Heart left ventricle (tissue), 16 donors: Measurements from ENCODE around the gene IL17RC. TPM values are rescaled to one million over a fixed set of nuclear protein-coding genes. Genes with fewer than 3 reads are reported as not detected.
A peak's percentile ranks its signal among the peaks of the same experiment; 100 is the strongest.

Experiments used
- ATAC-seq, 4 donors: fragments of 200-7000 bp; cut with Tn5 transposase; one replicate each; pipeline ENCODE4 v1.9.1; 2020 to 2022; ENCODE audit warnings: moderate library complexity in 4 of 4, mild to moderate bottlenecking in 3 of 4, moderate number of reproducible peaks in 1 of 4
- DNase-seq, 5 donors: peaks; one replicate each; pipeline ENCODE4 v3.0.0-alpha.2; 2020
- H3K27ac ChIP-seq, 12 donors: fragments of 200-600 bp; sonication (generic) in 4 of 12; one replicate each; pipeline versions ENCODE4 v1.5.0 to v1.8.0; 2016 to 2022; ENCODE audit warnings: mild to moderate bottlenecking in 2 of 12
- H3K27me3 ChIP-seq, 9 donors: fragments of 200-600 bp; sonication (generic) in 2 of 9; one replicate each; pipeline versions ENCODE4 v1.5.1 to v1.8.0; 2016 to 2022; ENCODE audit warnings: mild to moderate bottlenecking in 3 of 9
- H3K36me3 ChIP-seq, 9 donors: fragments of 200-600 bp; sonication (generic) in 2 of 9; one replicate each; pipeline versions ENCODE4 v1.5.0 to v1.8.0; 2018 to 2022; ENCODE audit warnings: mild to moderate bottlenecking in 2 of 9
- H3K4me1 ChIP-seq, 12 donors: fragments of 200-600 bp; sonication (generic) in 4 of 12; one replicate each; pipeline versions ENCODE4 v1.5.0 to v1.8.0; 2016 to 2022; ENCODE audit warnings: mild to moderate bottlenecking in 3 of 12
- H3K4me3 ChIP-seq, 12 donors: fragments of 200-600 bp; sonication (generic) in 4 of 12; one replicate each; pipeline versions ENCODE4 v1.5.0 to v1.8.0; 2017 to 2022; ENCODE audit warnings: mild to moderate bottlenecking in 9 of 12, moderate library complexity in 4 of 12
- H3K9me3 ChIP-seq, 12 donors: fragments of 200-600 bp; sonication (generic) in 4 of 12; one replicate each; pipeline versions ENCODE4 v1.5.0 to v1.8.0; 2016 to 2022; ENCODE audit warnings: mild to moderate bottlenecking in 1 of 12
- POLR2A ChIP-seq, 2 donors: fragments of 450-650 bp; IDR thresholded peaks; one replicate each; pipeline ENCODE4 v1.6.1; 2017; ENCODE audit warnings: antibody characterized with exemption in 2 of 2, mild to moderate bottlenecking in 2 of 2, moderate library complexity in 2 of 2
- WGBS, 4 donors: extraction: QIAGEN DNeasy Blood & Tissue Kit in 2 of 4; methylation state at CpG; one replicate each; pipeline versions ENCODE4 v1.1.5 to v1.1.7; 2013 to 2018; 5-methylcytosine and 5-hydroxymethylcytosine counted together
- intact Hi-C, 10 donors: fragments of 100-400 bp; cut with DNase I; formaldehyde crosslinking; loops; one replicate each; pipeline versions ENCODE4 v1.11.1 to v1.14.2; 2022
- polyA plus RNA-seq, 2 donors: library from polyadenylated mRNA; stranded (reverse); fragments of 200-250 nt; gene quantifications; one replicate each; pipeline ENCODE4 v1.2.3, GENCODE V29; 2013
- total RNA-seq, 9 donors: library from RNA; depleted of rRNA in 2 of 9; stranded (reverse); fragments of >200 nt in 2 of 9; fragmentation: NEBNext Ultra II Directional in 3 of 9; extraction: Animal tissue kit (Norgen Biotek cat#: 25700) in 3 of 9; gene quantifications; one replicate each; pipeline versions ENCODE4 v1.1.0 to v1.2.4, GENCODE V29; 2016 to 2023
- TF ChIP-seq, protein P1 (sequence below), 12 donors: fragments of 200-600 bp; sonication (generic) in 4 of 12; IDR thresholded peaks; one replicate each; pipeline versions ENCODE4 v1.5.0 to v1.8.0; 2018 to 2022; ENCODE audit warnings: antibody characterized with exemption in 12 of 12, mild to moderate bottlenecking in 5 of 12
- donor health status: ischemic (EF 13 %, LVEDD 7.1; RV severe dilation, severe dysfunction).
- donor health status: healthy with polysubstance abuse.
- donor health status: DM: no; HTN: yes; CAD: no.
- donor health status: DM: no; HTN: no; CAD: no.
- donor health status: ischemic (EF 25% LVEDD 6.9; RV normal size, moderate dysfunction).
- donor health status: ischemic (EF 25% LVEDD 5.7; RV mildly dilated, moderate dysfunction).
- donor health status: healthy.
- donor health status: DM: yes; HTN: yes; CAD: no.
- donor health status: ischemic (EF 35%, LVEDD 5.7; RV mildly dilated, moderate dysfunction).
- donor health status: nonischemic (EF 11% LVEDD 7.7; RV severe dilation, severe dysfunction).
- donor health status: DM: yes; HTN: yes; CAD: no.
- donor health status: PGD.
- donor health status: ischemic (EF 29% LVEDD 5.4; RV normal size, mild dysfunction).
- donor health status: nonischemic (EF 23%, LVEDD 6.1; RV moderate dilation, normal function).

Gene IL17RC
- total and polyA plus RNA-seq, 11 donors = 20.6 to 45.3 (median 30.9) TPM

DNA sequence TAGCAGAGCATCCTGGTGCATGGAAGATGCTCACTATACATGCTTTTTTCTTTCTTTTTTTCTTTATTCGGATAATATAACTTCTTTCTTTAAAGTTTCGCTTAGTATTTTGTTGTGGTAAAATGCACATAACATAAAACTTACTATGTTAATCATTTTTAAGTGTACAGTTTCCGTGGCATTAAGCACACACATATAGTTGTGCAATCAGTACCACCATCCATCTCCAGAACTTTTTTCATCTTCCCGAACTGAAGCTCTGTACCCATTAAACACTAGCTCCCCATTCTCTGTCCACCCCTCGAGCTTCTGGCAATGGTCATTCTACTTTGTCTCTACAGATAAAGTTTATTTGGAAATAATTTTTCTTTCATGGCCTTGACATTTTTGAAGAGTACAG, 27.5 kb upstream of the IL17RC start:
- Histone ChIP-seq H3K9me3 (no peaks in the 10 kb centered on the region), H3K36me3 (peaks cover 0 to 24% (median 13%) of the 10 kb centered on the region in 9 donors), H3K27ac (peak overlapping the region in 1 of 12 donors; percentile 96), H3K27me3 (no peaks in the 10 kb centered on the region), H3K4me1 (peaks cover 0 to 27% (median 13%) of the 10 kb centered on the region in 12 donors), H3K4me3 (no peak overlapping the region)
- intact Hi-C loops = no loop called here
- WGBS, 4 donors = 83 to 90% (median 84%) methylated on average over 5 of the region's 5 CpGs
- TF ChIP-seq, protein P1, sequence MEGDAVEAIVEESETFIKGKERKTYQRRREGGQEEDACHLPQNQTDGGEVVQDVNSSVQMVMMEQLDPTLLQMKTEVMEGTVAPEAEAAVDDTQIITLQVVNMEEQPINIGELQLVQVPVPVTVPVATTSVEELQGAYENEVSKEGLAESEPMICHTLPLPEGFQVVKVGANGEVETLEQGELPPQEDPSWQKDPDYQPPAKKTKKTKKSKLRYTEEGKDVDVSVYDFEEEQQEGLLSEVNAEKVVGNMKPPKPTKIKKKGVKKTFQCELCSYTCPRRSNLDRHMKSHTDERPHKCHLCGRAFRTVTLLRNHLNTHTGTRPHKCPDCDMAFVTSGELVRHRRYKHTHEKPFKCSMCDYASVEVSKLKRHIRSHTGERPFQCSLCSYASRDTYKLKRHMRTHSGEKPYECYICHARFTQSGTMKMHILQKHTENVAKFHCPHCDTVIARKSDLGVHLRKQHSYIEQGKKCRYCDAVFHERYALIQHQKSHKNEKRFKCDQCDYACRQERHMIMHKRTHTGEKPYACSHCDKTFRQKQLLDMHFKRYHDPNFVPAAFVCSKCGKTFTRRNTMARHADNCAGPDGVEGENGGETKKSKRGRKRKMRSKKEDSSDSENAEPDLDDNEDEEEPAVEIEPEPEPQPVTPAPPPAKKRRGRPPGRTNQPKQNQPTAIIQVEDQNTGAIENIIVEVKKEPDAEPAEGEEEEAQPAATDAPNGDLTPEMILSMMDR (IDR thresholded peaks at IDR 0.05) = no peak
- TF ChIP-seq POLR2A (IDR thresholded peaks at IDR 0.05) = no peak
- DNase-seq = no peak
- ATAC-seq = no peak

DNA sequence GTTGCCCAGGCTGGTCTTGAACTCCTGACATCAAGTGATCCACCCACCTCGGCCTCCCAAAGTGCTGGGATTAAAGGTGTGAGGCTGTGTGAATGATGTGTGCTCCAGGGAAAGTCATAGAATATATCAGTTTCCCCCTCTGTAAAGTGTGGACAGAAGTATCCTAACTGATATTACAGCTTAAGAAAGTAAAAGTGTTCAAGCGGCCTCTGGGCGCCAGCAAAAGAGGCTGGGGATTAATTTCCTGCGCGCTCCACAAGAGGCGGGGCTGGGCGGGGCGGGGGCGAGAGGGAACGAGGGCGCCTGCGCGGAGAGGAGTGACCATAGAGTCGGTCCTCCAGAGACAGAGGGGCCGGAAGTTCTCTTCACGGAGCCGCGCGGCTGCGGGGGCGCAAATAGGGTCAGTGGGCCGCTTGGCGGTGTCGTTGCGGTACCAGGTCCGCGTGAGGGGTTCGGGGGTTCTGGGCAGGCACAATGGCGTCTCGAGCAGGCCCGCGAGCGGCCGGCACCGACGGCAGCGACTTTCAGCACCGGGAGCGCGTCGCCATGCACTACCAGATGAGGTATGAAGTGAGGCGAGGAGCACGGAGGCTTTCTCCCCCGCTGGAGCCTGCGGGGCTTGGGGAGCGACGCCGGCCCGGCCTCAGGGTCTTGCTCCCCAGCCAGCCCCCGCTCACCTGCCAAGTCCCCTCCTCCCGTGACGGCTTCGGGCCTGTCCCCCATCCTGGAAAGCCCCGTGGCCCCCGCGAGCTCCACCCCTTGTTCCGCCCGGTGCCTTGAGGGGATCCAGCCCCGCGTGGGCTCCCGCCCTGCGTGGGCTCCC, 26.4 kb upstream of the IL17RC start, which contains the start of gene JAGN1:
JAGN1 (plus strand) TSS at position 362 of the 823 bp plus-strand sequence; CDS start at position 475, 113 bp downstream.
- ATAC-seq (peak; percentile 95 to 99 (median 98)), DNase-seq (peak; percentile 91 to 93 (median 92))
- Histone ChIP-seq H3K27ac (peak within 1 kb of the TSS; percentile 87 to 98 (median 96)), H3K4me1 (peaks cover 0 to 27% (median 13%) of the 10 kb centered on the region in 12 donors), H3K4me3 (peak within 1 kb of the TSS; percentile 61 to 100 (median 94)), H3K36me3 (peaks cover 0 to 24% (median 13%) of the 10 kb centered on the region in 9 donors), H3K27me3 (no peaks in the 10 kb centered on the region), H3K9me3 (no peaks in the 10 kb centered on the region)
- intact Hi-C loops = loop anchor here in 2 of 10 donors (1.0 to 2.0 kb wide), 3 partner anchors 26 to 46 kb away; partner anchors contain the start of genes CRELD1 (in 1 of the 2), IL17RC (in 1 of the 2) and RPUSD3 (in 1 of the 2)
- TF ChIP-seq, protein P1 (IDR thresholded peaks at IDR 0.05) = peak in 3 of 12 donors; percentile 19 to 24 (median 21)
- TF ChIP-seq POLR2A (IDR thresholded peaks at IDR 0.05) = peak in 1 of 2 donors; percentile 88
- WGBS, 4 donors = 0 to 1% (median 0%) methylated on average over 30 to 62 of the region's 62 CpGs

DNA sequence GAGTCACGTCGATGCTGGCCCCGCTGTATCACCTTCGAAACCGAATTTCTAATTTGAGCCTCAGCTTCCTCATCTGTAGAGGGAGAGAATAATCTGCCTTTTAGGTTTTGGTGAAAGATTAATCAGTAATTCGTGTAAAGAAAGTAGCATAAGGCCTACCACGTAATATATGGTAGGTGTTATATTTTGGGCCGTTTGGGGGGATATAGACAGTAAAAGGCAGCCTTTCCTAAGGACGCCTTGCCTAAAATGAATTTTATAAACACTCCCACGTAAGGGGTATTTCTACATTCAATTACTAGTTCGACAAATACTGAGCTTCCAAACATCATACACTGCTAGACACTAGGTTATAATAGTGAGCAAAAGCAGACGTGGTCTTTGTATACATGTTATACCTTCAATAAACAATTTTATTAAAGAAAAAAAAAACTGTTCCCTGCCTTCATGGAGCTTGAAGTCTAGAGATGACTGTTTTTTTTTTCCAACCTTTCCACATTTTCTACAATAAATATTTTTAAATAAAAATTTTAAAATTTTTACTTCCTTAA, 25.8 kb upstream of the IL17RC start:
- WGBS, 4 donors = 9 to 12% (median 11%) methylated on average over 12 of the region's 12 CpGs
- no peaks in the 10 kb centered on the region for H3K27me3 ChIP-seq
- intact Hi-C loops = loop anchor here in 2 of 10 donors (2.0 kb wide), 2 partner anchors 26 to 46 kb away; partner anchors contain the start of genes IL17RC (in 1 of the 2) and RPUSD3 (in 1 of the 2)

More for the DNA sequence above, 25.8 kb upstream of the IL17RC start:
- H3K4me1 ChIP-seq = peaks cover 0 to 27% (median 13%) of the 10 kb centered on the region in 12 donors
- TF ChIP-seq, protein P1 (IDR thresholded peaks at IDR 0.05) = no peak
- H3K4me3 ChIP-seq = peak overlapping the region; percentile 61 to 100 (median 94)
- H3K9me3 ChIP-seq = no peaks in the 10 kb centered on the region
- no peak for DNase-seq
- ATAC-seq = no peak
- H3K27ac ChIP-seq = peak overlapping the region; percentile 87 to 98 (median 96)
- peaks cover 0 to 24% (median 13%) of the 10 kb centered on the region in 9 donors for H3K36me3 ChIP-seq
